HepG2 (cell line): ENCODE measurements around the gene STXBP2. TPM values are rescaled to one million over a fixed set of nuclear protein-coding genes. Genes with fewer than 3 reads are reported as not detected.

ENCODE experiments used
- MAFF ChIP-seq: IDR thresholded peaks from 2 replicates; pipeline ENCODE4 v1.6.1; 2011; ENCODE audit warnings: low read depth, low read length, improper control_type of control experiment
- MAX ChIP-seq: IDR thresholded peaks from 2 replicates; pipeline ENCODE4 v1.6.1; 2012; ENCODE audit warnings: inconsistent platforms
- PRDM10 ChIP-seq: sonication (generic); formaldehyde crosslinking; IDR thresholded peaks from 2 replicates; pipeline ENCODE4 v1.4.0; 2020; ENCODE audit warnings: low read depth, missing genetic modification reagents
- RNF219 ChIP-seq: sonication (generic); formaldehyde crosslinking; IDR thresholded peaks from 2 replicates; pipeline ENCODE4 v1.5.0; 2020; ENCODE audit warnings: mild to moderate bottlenecking, missing genetic modification reagents
- STAT5B ChIP-seq: sonication (generic); formaldehyde crosslinking; IDR thresholded peaks from 2 replicates; pipeline ENCODE4 v1.4.0; 2020; ENCODE audit warnings: missing genetic modification reagents
- SYNCRIP ChIP-seq: fragments of 200-400 bp; formaldehyde crosslinking; IDR thresholded peaks from 2 replicates; pipeline ENCODE4 v1.6.1; 2018; ENCODE audit warnings: mild to moderate bottlenecking, low read depth, low read length; ENCODE audit not compliant: insufficient read depth
- TBL1XR1 ChIP-seq: fragments of 150-350 bp; IDR thresholded peaks from 2 replicates; pipeline ENCODE4 v1.6.1; 2014; ENCODE audit warnings: borderline replicate concordance, low read length; ENCODE audit not compliant: partially characterized antibody
- TFDP2 ChIP-seq: sonication (generic); formaldehyde crosslinking; IDR thresholded peaks from 2 replicates; pipeline ENCODE4 v1.4.0; 2020; ENCODE audit warnings: missing genetic modification reagents
- ZNF276 ChIP-seq: sonication (generic); formaldehyde crosslinking; IDR thresholded peaks from 2 replicates; pipeline ENCODE4 v1.4.0; 2020; ENCODE audit warnings: mild to moderate bottlenecking, low read depth, missing genetic modification reagents
- ZNF281 ChIP-seq: sonication (generic); formaldehyde crosslinking; IDR thresholded peaks from 2 replicates; pipeline ENCODE4 v1.4.0; 2020; ENCODE audit warnings: missing genetic modification reagents, borderline replicate concordance
- ZNF292 ChIP-seq: sonication (generic); formaldehyde crosslinking; IDR thresholded peaks from 2 replicates; pipeline ENCODE4 v1.8.1; 2022; ENCODE audit warnings: mild to moderate bottlenecking, low read depth, missing genetic modification reagents, borderline replicate concordance
- ZNF569 ChIP-seq: sonication (generic); formaldehyde crosslinking; IDR thresholded peaks from 2 replicates; pipeline ENCODE4 v1.5.0; 2020; ENCODE audit warnings: mild to moderate bottlenecking, missing genetic modification reagents, moderate library complexity, borderline replicate concordance
- ZNF598 ChIP-seq: sonication (generic); formaldehyde crosslinking; IDR thresholded peaks from 2 replicates; pipeline ENCODE4 v1.5.1; 2020; ENCODE audit warnings: mild to moderate bottlenecking, missing genetic modification reagents, borderline replicate concordance
- polyA plus RNA-seq, 8 experiments: library from polyadenylated mRNA; depleted of rRNA in 3 of 8; stranded (reverse) in 7 of 8; unstranded in 1 of 8; fragments of >200 nt; fragmentation: Illumina TruSeq in 4 of 8; extraction: Trizol in 4 of 8; gene quantifications; 2 replicates each; pipeline versions ENCODE4 v1.2.1 to v1.2.3, GENCODE V29; 2011 to 2016; ENCODE audit warnings: low read depth in 4 of 8, missing spikeins in 1 of 8, mixed read lengths in 1 of 8; ENCODE audit not compliant: insufficient read depth in 1 of 8
- total RNA-seq, 5 experiments: library from RNA; depleted of rRNA; stranded (reverse); fragments of >200 nt; fragmentation: Illumina TruSeq; extraction: Trizol; gene quantifications; 2 replicates each; pipeline ENCODE4 v1.2.3, GENCODE V29; 2016; ENCODE audit warnings: low read depth in 1 of 5

STXBP2 gene
- total and polyA plus RNA-seq, 2 of the 13 experiments (the other 11 are each of a cell fraction or from before 2014, with no cell fraction given) = 22.8 to 40.1 TPM

- TF ChIP-seq PRDM10 (CRISPR knock-in tag) = no peak
- peak; percentile 58 for TF ChIP-seq MAX
- no peak for TF ChIP-seq TBL1XR1
- TF ChIP-seq ZNF292 (CRISPR knock-in tag) = no peak
- TF ChIP-seq TFDP2 (CRISPR knock-in tag) = 0 out of 2 replicates have a peak, but pooled peaks have one; percentile 31
- no peak for TF ChIP-seq ZNF281
- TF ChIP-seq ZNF569 (CRISPR knock-in tag) = no peak
- TF ChIP-seq RNF219 = no peak; the same call in 1 of the 2 replicates
- 0 out of 2 replicates have a peak, but pooled peaks have one; percentile 50 for TF ChIP-seq ZNF276 (CRISPR knock-in tag)
- TF ChIP-seq SYNCRIP = no peak
- TF ChIP-seq ZNF598 (CRISPR knock-in tag) = no peak
- no peak for TF ChIP-seq MAFF
- no peak for TF ChIP-seq STAT5B (CRISPR knock-in tag)
Measured at GRCh38 chr19:7680606-7681339, 43.9 kb downstream of the STXBP2 start, which contains the start of gene TRAPPC5 (continued).
